SJSA1 (cell line): ENCODE measurements around the gene DNMT3B. TPM values are rescaled to one million over a fixed set of nuclear protein-coding genes. Genes with fewer than 3 reads are reported as not detected.
A peak's percentile ranks its signal among the peaks of the same experiment; 100 is the strongest.
"Not testable (repeated sequence)": the region's sequence is repeated elsewhere in the genome, so short reads cannot be mapped to it uniquely, and the experiment has no call there.

Experiments
- DNase-seq, 2 experiments: peaks; one replicate each; pipeline ENCODE4 v3.0.0-alpha.2; 2015 to 2020; ENCODE audit warnings: low spot score in 2 of 2, low read depth in 1 of 2
- H3K27ac ChIP-seq: fragments of 250-450 bp; sonication (Bioruptor Pico); 2 replicates; pipeline ENCODE4 v1.5.1; 2020; ENCODE audit warnings: mild to moderate bottlenecking, moderate library complexity
- H3K27me3 ChIP-seq: fragments of 250-450 bp; sonication (Bioruptor Pico); replicated peaks from 2 replicates; pipeline ENCODE4 v1.5.1; 2020; ENCODE audit warnings: mild to moderate bottlenecking, moderate library complexity
- H3K36me3 ChIP-seq: fragments of 250-450 bp; sonication (Bioruptor Pico); 2 replicates; pipeline ENCODE4 v1.5.1; 2020; ENCODE audit warnings: mild to moderate bottlenecking
- H3K4me1 ChIP-seq: fragments of 250-450 bp; sonication (Bioruptor Pico); replicated peaks from 2 replicates; pipeline ENCODE4 v1.6.1; 2021; ENCODE audit warnings: mild to moderate bottlenecking
- H3K4me3 ChIP-seq: fragments of 250-450 bp; sonication (Bioruptor Pico); 2 replicates; pipeline ENCODE4 v1.5.1; 2020; ENCODE audit warnings: mild to moderate bottlenecking
- H3K9me3 ChIP-seq: fragments of 250-450 bp; sonication (Bioruptor Pico); replicated peaks from 2 replicates; pipeline ENCODE4 v1.5.1; 2020; ENCODE audit warnings: mild to moderate bottlenecking
- total RNA-seq: library from RNA; depleted of rRNA; stranded (reverse); fragments of >200 nt; shearing (Covaris generic); gene quantifications from 2 replicates; pipeline ENCODE4 v1.2.3, GENCODE V29; 2014

DNMT3B gene
- total RNA-seq, 1 experiment from 2014 or later: 5.6 TPM

DNA sequence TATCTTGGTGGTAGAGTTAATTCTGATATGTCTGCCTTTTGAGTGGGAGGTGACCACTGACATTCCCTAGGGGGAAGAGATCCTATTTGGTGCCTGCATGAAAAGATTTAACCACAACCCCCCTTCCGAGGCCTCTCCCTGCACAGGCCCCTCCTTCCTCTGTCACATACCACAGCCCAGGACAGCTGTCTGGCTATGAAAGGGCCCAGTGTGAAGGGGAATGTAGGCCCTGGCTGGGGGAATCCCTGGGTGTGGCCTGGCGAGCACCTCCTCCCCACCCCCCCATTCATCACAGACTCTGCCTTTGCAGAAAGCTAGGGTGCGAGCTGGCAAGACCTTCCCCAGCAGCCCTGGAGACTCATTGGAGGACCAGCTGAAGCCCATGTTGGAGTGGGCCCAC, 30.1 kb downstream of the DNMT3B start:
- Histone ChIP-seq H3K36me3 (peaks cover 25% of the 10 kb centered on the region), H3K9me3 (no peaks in the 10 kb centered on the region), H3K27me3 (no peaks in the 10 kb centered on the region), H3K4me1 (peaks cover 16% of the 10 kb centered on the region), H3K27ac (no peak overlapping the region), H3K4me3 (no peak overlapping the region)
- peak; percentile 63 to 65 for DNase-seq

DNA sequence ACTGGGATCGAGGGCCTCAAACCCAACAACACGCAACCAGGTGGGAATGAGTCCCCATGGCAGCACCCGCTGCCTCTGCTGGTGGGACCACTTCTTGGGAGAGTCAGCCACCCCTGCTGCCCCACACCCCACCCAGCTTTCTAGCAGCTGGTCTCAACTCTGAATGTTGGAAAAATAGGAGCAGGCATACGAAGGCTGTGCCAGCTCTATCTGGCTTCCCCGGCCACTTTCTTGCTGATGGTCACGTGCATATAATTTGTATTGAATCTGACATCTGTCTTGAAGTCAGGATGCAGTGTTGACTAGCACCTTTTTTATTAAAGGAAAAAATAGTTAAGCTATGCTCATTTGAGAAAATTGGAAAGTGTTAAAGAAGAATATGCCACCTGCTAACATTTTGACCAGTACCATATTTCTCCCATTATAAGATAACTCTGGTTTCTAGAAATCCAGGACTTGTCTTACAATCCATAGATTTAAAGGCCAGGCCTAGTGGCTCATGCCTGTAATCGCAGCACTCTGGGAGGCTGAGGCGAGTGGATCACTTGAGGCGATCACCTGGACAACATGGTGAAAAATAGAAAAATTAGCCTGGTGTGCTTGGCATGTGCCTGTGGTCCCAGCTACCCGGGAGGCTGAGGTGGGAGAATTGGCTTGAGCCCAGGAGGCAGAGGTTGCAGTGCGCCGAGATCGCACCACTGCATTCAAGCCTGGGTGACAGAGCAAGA, 30.7 kb downstream of the DNMT3B start:
- Histone ChIP-seq H3K4me1 (peaks cover 16% of the 10 kb centered on the region), H3K4me3 (no peak overlapping the region), H3K27me3 (no peaks in the 10 kb centered on the region), H3K27ac (no peak overlapping the region), H3K9me3 (no peaks in the 10 kb centered on the region), H3K36me3 (peaks cover 26% of the 10 kb centered on the region)
- DNase-seq: no peak

DNA sequence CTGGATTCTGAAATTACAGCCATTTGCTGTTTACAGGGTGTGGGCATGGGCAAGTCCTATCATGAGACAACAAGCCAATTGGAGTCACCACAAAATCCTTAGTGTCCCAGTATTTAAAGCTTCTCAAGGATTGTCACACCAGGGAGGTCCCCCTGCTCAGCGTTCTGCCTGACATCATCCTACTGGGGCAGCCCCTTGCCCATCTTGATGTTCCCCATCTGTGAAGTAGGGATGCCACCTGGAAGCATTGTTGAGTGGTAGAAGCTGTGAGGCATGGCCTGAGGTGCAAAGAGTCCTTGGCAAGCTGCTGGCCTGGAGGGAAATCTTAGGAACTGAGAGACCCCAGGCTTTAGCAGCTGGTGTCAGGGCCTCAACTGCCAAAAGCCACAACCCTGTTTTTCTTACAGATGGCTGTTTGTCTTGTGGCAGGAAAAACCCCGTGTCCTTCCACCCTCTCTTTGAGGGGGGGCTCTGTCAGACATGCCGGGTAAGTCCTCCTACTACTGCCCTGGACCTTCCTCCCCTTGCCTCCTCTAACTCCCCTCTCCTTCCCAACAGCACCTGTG, 34.3 kb downstream of the DNMT3B start:
- Histone ChIP-seq H3K27me3 (no peaks in the 10 kb centered on the region), H3K4me3 (no peak overlapping the region), H3K9me3 (no peaks in the 10 kb centered on the region), H3K4me1 (peaks cover 16% of the 10 kb centered on the region), H3K27ac (no peak overlapping the region), H3K36me3 (peaks cover 33% of the 10 kb centered on the region)
- DNase-seq: no peak

DNA sequence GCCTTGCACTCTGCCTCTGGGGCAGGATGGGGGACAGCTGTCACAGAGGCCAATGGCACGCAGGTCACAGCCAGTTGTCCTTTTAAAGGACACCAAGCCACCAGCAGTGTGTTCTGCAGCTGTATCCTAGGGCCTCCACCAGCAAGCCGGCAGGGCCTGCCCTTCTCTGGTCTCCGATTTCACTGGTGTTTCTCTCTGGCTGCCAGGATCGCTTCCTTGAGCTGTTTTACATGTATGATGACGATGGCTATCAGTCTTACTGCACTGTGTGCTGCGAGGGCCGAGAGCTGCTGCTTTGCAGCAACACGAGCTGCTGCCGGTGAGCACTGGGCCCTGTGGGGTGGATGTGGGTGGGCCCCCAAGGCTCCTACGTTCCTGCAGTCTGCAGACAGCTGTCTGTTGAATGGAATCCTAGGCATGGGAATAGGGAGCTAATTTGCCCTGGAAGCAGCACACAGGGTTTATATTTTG, 34.8 kb downstream of the DNMT3B start:
- H3K4me1 ChIP-seq: peaks cover 12% of the 10 kb centered on the region
- H3K27me3 ChIP-seq: no peaks in the 10 kb centered on the region
- H3K9me3 ChIP-seq: no peaks in the 10 kb centered on the region
- no peak overlapping the region for H3K4me3 ChIP-seq
- peak in 1 of 2 experiments; percentile 21 for DNase-seq
- no peak overlapping the region for H3K27ac ChIP-seq
- H3K36me3 ChIP-seq: peaks cover 29% of the 10 kb centered on the region

DNA sequence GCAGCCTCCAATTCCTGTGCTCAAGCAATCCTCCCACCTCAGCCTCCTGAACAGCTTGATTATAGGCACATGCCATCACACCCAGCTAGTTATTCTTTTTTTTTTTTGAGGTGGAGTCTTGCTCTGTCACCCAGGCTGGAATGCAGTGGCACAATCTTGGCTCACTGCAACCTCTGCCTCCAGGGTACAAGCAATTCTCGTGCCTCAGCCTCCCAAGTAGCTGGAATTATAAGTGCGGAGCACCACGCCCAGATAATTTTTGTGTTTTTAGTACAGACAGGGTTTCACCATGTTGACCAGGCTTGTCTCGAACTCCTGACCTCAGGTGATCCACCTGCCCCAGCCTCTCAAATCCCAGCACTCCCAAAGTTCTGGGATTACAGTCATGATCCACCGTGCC, 35.4 kb downstream of the DNMT3B start:
- not testable (repeated sequence) for H3K4me3 ChIP-seq, DNase-seq, H3K27ac ChIP-seq, H3K27me3 ChIP-seq, H3K4me1 ChIP-seq, H3K9me3 ChIP-seq
- peaks cover 29% of the 10 kb centered on the region for H3K36me3 ChIP-seq

DNA sequence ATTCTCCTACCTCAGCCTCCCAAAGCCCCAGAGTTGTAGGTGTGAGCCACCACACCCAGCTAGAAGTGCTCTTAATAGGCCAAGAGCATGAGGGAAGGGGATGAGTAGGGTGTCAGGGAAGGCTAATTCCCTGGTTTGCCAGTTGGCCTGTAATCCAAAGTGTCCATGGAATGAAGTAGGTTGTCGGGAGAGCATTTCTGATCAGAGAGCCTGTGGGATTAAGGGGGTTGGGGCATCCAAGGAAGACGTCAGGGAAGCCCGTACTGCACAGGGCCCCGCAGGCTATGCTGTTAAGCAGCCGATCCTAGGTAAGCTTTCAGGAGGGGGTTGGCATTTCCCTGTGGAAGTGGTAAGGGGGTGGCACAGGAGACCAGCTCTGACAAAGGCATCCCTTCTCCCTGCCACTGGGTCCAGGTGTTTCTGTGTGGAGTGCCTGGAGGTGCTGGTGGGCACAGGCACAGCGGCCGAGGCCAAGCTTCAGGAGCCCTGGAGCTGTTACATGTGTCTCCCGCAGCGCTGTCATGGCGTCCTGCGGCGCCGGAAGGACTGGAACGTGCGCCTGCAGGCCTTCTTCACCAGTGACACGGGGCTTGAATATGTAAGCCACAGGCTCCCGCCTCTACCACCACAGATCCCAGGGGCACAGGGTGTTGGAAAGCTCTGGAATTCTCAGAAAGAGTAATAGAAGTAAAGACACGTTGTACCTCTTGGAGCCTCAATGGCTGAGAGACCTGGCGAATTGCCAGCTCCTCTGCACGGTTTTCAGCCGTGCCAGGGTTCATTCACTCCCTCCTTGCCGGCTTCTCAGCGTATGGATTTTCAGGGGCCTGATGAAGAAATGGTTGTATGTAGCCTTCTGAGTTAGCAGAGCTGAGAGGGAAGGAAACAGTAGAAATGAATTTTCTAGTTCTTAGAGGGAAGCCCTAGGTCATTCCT, 36.1 kb downstream of the DNMT3B start:
- Histone ChIP-seq H3K27ac (no peak overlapping the region), H3K27me3 (no peaks in the 10 kb centered on the region), H3K9me3 (no peaks in the 10 kb centered on the region), H3K4me3 (no peak overlapping the region), H3K36me3 (peaks cover 34% of the 10 kb centered on the region), H3K4me1 (peaks cover 6% of the 10 kb centered on the region)
- DNase-seq: no peak

DNA sequence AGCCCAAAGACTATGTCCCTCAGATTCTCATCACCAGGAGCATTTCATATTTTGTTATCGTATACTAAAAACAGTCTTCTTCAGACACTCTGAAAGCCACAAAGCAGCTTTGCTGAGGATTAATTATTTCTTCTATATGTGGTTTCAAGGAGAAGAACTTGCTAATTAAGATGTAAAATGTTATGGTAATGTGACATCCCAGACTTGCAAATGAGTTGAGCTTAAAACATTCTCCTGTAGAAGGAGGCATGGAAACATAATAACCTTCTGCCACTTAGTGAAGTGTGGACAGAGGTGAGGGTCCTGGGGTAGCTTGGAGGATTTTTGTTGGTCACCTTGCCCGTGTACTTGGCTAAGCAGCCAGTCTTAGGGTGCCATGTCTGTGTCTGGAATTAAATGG, 40.9 kb downstream of the DNMT3B start:
- Histone ChIP-seq H3K4me3 (no peak overlapping the region), H3K27ac (no peak overlapping the region), H3K9me3 (no peaks in the 10 kb centered on the region), H3K4me1 (no peaks in the 10 kb centered on the region), H3K27me3 (no peaks in the 10 kb centered on the region), H3K36me3 (peaks cover 36% of the 10 kb centered on the region)
- DNase-seq: no peak

DNA sequence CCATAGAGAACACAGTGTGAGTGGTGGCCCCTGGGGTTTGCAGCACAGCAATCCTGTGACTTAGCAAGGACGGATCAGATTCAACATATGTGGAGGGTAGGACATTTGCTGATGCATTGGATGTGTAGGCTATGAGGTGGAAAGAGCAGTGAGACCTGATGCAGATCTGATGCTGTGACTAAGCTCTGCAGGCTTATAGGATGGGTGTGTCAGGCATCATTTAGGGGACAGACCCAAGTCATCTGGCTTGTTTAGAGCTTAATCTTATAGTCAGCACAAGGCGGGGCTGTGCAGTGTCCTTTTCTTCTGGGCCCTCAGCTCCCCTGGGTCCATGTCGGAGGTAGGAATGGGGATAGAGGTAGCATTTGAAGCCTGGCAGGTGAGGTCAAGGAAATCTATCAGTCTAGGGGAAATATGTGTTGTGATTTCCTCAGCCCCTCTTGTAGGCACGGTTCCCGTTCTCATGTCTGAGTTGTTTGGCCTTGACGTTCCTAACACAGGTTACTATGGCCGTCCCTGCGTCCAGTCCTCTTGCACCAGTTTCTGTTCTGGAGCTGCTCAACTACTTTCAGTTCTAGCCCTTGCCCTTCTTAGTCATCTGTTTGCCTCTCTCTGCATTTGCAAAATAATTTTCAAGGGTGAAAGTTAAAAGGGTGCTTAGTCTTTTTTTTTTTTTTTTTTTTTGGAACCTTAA, 42.0 kb downstream of the DNMT3B start:
- Histone ChIP-seq H3K27ac (no peak overlapping the region), H3K27me3 (no peaks in the 10 kb centered on the region), H3K36me3 (peaks cover 28% of the 10 kb centered on the region), H3K4me3 (no peak overlapping the region), H3K4me1 (no peaks in the 10 kb centered on the region), H3K9me3 (no peaks in the 10 kb centered on the region)
- no peak for DNase-seq

DNA sequence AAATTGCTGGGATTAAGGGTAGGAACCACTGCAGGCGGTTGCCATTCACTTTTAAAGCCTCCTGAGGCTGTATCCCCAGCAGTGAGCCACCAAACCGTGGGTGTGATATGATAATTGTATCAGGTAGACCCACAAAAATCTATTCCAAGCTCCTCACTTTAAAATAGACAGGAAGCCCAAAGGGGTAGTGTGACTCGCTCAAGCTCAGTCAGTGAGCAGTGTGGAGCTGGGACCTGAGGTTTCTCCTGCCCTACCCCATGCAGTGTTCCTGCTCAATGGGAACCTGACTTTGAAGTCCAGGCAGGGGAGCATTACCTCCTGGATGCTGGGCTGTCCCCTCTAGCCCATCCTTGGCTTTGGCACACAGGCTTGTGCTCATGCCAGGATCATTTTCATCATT, 42.6 kb downstream of the DNMT3B start:
- H3K27ac ChIP-seq: no peak overlapping the region
- H3K27me3 ChIP-seq: no peaks in the 10 kb centered on the region
- DNase-seq: no peak
- H3K36me3 ChIP-seq: peaks cover 26% of the 10 kb centered on the region
- H3K4me1 ChIP-seq: no peaks in the 10 kb centered on the region
- no peak overlapping the region for H3K4me3 ChIP-seq
- no peaks in the 10 kb centered on the region for H3K9me3 ChIP-seq

DNA sequence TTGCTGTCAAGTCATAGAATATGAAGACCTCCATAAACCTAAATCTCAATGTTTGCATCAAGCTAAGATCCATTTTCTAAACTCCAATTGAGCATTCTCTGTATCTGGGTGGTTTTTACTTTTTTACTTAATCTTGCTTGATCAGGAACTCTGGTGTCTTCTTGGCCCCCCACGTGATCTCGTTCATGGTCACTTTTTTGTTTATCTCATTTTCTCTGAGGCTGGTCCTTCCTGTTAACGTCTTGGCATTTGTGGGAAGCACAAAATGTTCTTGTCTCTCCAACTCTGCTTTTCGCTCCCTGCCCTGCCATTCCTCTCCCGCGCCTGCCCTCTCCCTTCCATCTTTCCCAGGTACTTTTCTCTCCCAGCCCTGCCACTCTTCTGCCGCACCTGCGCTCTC, 43.5 kb downstream of the DNMT3B start:
- H3K27me3 ChIP-seq: no peaks in the 10 kb centered on the region
- no peak overlapping the region for H3K27ac ChIP-seq
- DNase-seq: no peak
- H3K4me1 ChIP-seq: no peaks in the 10 kb centered on the region
- H3K9me3 ChIP-seq: no peaks in the 10 kb centered on the region
- peaks cover 25% of the 10 kb centered on the region for H3K36me3 ChIP-seq
- H3K4me3 ChIP-seq: no peak overlapping the region

DNA sequence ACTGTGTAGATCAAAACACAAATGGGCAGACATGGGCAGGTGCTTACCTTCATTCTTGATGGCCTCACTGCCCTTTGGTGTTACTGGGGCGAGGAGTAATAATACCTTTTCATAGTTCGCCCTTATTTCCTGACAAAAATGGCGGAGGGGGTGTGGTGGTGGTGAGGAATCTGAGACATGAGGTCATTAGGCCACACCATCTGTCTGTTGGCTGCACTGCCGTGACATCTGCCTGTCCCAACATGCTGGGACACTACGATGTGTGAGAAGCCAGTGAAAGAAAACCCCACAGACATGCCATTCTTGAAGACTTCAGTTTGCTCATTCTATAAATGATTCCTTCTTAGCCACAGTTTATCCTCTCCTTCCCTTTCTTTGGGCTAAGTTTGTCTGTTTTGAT, 44.2 kb downstream of the DNMT3B start:
- Histone ChIP-seq H3K27me3 (no peaks in the 10 kb centered on the region), H3K4me1 (no peaks in the 10 kb centered on the region), H3K27ac (no peak overlapping the region), H3K4me3 (no peak overlapping the region), H3K36me3 (peaks cover 18% of the 10 kb centered on the region), H3K9me3 (no peaks in the 10 kb centered on the region)
- DNase-seq: no peak

DNA sequence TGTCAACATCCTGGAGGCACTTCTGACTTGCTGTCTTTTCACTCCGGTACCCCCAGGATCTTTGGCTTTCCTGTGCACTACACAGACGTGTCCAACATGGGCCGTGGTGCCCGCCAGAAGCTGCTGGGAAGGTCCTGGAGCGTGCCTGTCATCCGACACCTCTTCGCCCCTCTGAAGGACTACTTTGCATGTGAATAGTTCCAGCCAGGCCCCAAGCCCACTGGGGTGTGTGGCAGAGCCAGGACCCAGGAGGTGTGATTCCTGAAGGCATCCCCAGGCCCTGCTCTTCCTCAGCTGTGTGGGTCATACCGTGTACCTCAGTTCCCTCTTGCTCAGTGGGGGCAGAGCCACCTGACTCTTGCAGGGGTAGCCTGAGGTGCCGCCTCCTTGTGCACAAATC, 45.5 kb downstream of the DNMT3B start:
- DNase-seq: no peak
- H3K27ac ChIP-seq: no peak overlapping the region
- H3K27me3 ChIP-seq: no peaks in the 10 kb centered on the region

DNA sequence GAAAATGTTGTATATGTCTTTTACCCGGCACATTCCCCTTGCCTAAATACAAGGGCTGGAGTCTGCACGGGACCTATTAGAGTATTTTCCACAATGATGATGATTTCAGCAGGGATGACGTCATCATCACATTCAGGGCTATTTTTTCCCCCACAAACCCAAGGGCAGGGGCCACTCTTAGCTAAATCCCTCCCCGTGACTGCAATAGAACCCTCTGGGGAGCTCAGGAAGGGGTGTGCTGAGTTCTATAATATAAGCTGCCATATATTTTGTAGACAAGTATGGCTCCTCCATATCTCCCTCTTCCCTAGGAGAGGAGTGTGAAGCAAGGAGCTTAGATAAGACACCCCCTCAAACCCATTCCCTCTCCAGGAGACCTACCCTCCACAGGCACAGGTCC, 46.3 kb downstream of the DNMT3B start:
- Histone ChIP-seq H3K27me3 (no peaks in the 10 kb centered on the region), H3K9me3 (no peaks in the 10 kb centered on the region), H3K4me3 (no peak overlapping the region), H3K36me3 (peaks cover 10% of the 10 kb centered on the region), H3K27ac (no peak overlapping the region), H3K4me1 (no peaks in the 10 kb centered on the region)
- DNase-seq: no peak

More for the DNA sequence above, 45.5 kb downstream of the DNMT3B start:
- Histone ChIP-seq H3K4me3 (no peak overlapping the region), H3K36me3 (peaks cover 13% of the 10 kb centered on the region), H3K9me3 (no peaks in the 10 kb centered on the region), H3K4me1 (no peaks in the 10 kb centered on the region)
